Mesenchymal stem cell (in vitro differentiated cells and primary cell): Measurements from ENCODE around the gene VEPH1.

ENCODE experiments used
- DNase-seq: peaks from one replicate; pipeline ENCODE4 v3.0.0-alpha.2; 2013
- H2AFZ ChIP-seq: one replicate; pipeline ENCODE4 v1.6.1; 2013; ENCODE audit warnings: low read depth, mild to moderate bottlenecking, control low read depth, inconsistent platforms, low read length, moderate library complexity
- H2AK5ac ChIP-seq: 2 replicates; pipeline ENCODE4 v1.6.1; 2013; ENCODE audit warnings: low read length, moderate library complexity, mild to moderate bottlenecking, inconsistent platforms; ENCODE audit not compliant: severe bottlenecking
- H2BK120ac ChIP-seq: one replicate; pipeline ENCODE4 v1.6.1; 2013; ENCODE audit warnings: low read depth, mild to moderate bottlenecking, inconsistent platforms, low read length, moderate library complexity
- H2BK12ac ChIP-seq, 2 experiments: one replicate each; pipeline ENCODE4 v1.6.1; 2013; ENCODE audit warnings: inconsistent platforms in 2 of 2, low read length in 2 of 2, mild to moderate bottlenecking in 2 of 2, moderate library complexity in 2 of 2, control low read depth in 1 of 2
- H2BK15ac ChIP-seq: one replicate; pipeline ENCODE4 v1.6.1; 2013; ENCODE audit warnings: mild to moderate bottlenecking, low read depth, inconsistent platforms; ENCODE audit not compliant: poor library complexity, severe bottlenecking
- H2BK5ac ChIP-seq: 2 replicates; pipeline ENCODE4 v1.6.1; 2013; ENCODE audit warnings: low read depth, mild to moderate bottlenecking, low read length, control low read depth, inconsistent platforms; ENCODE audit not compliant: poor library complexity, severe bottlenecking
- H3K14ac ChIP-seq, 2 experiments: one replicate each; pipeline ENCODE4 v1.6.1; 2013; ENCODE audit warnings: inconsistent platforms in 2 of 2, low read length in 2 of 2, control low read depth in 1 of 2, mild to moderate bottlenecking in 1 of 2, moderate library complexity in 1 of 2
- H3K18ac ChIP-seq, 2 experiments: one replicate each; pipeline ENCODE4 v1.6.1; 2013; ENCODE audit warnings: inconsistent platforms in 2 of 2, low read length in 2 of 2, control low read depth in 1 of 2, low read depth in 1 of 2, mild to moderate bottlenecking in 1 of 2
- H3K23ac ChIP-seq, 2 experiments: one replicate each; pipeline ENCODE4 v1.6.1; 2013; ENCODE audit warnings: inconsistent platforms in 2 of 2, low read length in 2 of 2, mild to moderate bottlenecking in 2 of 2, moderate library complexity in 2 of 2, control low read depth in 1 of 2
- H3K27ac ChIP-seq: 2 replicates; pipeline ENCODE4 v1.5.1; 2013; ENCODE audit warnings: mild to moderate bottlenecking, moderate library complexity, low read length, control low read depth, inconsistent platforms; ENCODE audit not compliant: poor library complexity, severe bottlenecking
- H3K27me3 ChIP-seq, 2 experiments: 2 replicates each; pipeline versions ENCODE4 v1.6.1 to v1.7.0; 2013; ENCODE audit warnings: low read length in 2 of 2, mild to moderate bottlenecking in 2 of 2, moderate library complexity in 2 of 2, control low read depth in 1 of 2, inconsistent platforms in 1 of 2; ENCODE audit not compliant: control insufficient read depth in 1 of 2, insufficient read depth in 1 of 2
- H3K36me3 ChIP-seq, 2 experiments: 2 replicates each; pipeline versions ENCODE4 v1.6.1 to v1.7.0; 2013; ENCODE audit warnings: low read length in 2 of 2, control low read depth in 1 of 2, inconsistent platforms in 1 of 2, low read depth in 1 of 2, mild to moderate bottlenecking in 1 of 2; ENCODE audit not compliant: insufficient read depth in 2 of 2, control insufficient read depth in 1 of 2
- H3K4ac ChIP-seq, 2 experiments: one replicate each; pipeline ENCODE4 v1.6.1; 2013; ENCODE audit warnings: inconsistent platforms in 2 of 2, low read length in 2 of 2, mild to moderate bottlenecking in 2 of 2, moderate library complexity in 2 of 2, control low read depth in 1 of 2, low read depth in 1 of 2
- H3K4me1 ChIP-seq: 2 replicates; pipeline ENCODE4 v1.6.1; 2013; ENCODE audit warnings: low read depth, low read length, control low read depth; ENCODE audit not compliant: control insufficient read depth, insufficient read depth
- H3K4me2 ChIP-seq: 2 replicates; pipeline ENCODE4 v1.6.1; 2013; ENCODE audit warnings: low read length, mild to moderate bottlenecking, inconsistent platforms; ENCODE audit not compliant: poor library complexity, severe bottlenecking
- H3K4me3 ChIP-seq, 2 experiments: 2 replicates each; pipeline versions ENCODE4 v1.5.1 to v1.7.0; 2013; ENCODE audit warnings: low read length in 2 of 2, mild to moderate bottlenecking in 2 of 2, control low read depth in 1 of 2, low read depth in 1 of 2; ENCODE audit not compliant: insufficient read depth in 1 of 2
- H3K79me1 ChIP-seq: replicated peaks from 2 replicates; pipeline ENCODE4 v1.6.1; 2013; ENCODE audit warnings: mild to moderate bottlenecking, control low read depth, low read length, inconsistent platforms; ENCODE audit not compliant: poor library complexity, severe bottlenecking
- H3K9ac ChIP-seq: 2 replicates; pipeline ENCODE4 v1.7.0; 2013; ENCODE audit warnings: mild to moderate bottlenecking, low read length, moderate library complexity
- H3K9me3 ChIP-seq: 2 replicates; pipeline ENCODE4 v1.7.0; 2013; ENCODE audit warnings: mild to moderate bottlenecking, low read length; ENCODE audit not compliant: control insufficient read depth
- H4K8ac ChIP-seq: one replicate; pipeline ENCODE4 v1.6.1; 2013; ENCODE audit warnings: inconsistent platforms, mild to moderate bottlenecking, low read length, moderate library complexity
- H4K91ac ChIP-seq: one replicate; pipeline ENCODE4 v1.6.1; 2013; ENCODE audit warnings: mild to moderate bottlenecking, low read length, inconsistent platforms
- WGBS: methylation state at CpG from one replicate; pipeline ENCODE4 v1.1.7; 2013; ENCODE audit warnings: mixed read lengths; 5-methylcytosine and 5-hydroxymethylcytosine counted together

VEPH1 gene

DNA sequence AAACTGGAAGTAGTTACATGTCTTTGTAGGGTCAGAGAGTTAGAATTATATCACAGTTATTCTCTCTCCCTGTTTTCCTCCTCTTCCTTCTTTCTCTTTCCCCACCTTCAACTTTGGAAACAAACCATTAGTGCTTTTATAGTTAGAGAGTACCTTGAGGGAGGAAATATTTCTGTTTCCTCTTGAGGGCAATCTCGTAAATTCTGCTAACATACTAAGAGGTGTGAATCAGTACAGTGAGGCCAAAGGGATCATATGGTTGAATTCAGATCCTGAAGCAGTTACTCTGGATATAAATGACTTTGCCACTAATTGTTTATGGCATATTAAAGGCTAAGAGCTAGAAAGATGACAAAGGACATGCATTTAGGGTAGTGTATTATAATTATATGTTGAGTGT lies 283.0 kb downstream of the VEPH1 start:
- H2BK12ac ChIP-seq, result no peak overlapping the region
- H3K79me1 ChIP-seq, result no peaks in the 10 kb centered on the region
- H4K8ac ChIP-seq, result no peak overlapping the region
- H3K27me3 ChIP-seq, result no peaks in the 10 kb centered on the region
- H2AK5ac ChIP-seq, result no peak overlapping the region
- no peak overlapping the region for H3K4ac ChIP-seq
- no peak overlapping the region for H2AFZ ChIP-seq
- 88% methylated on average over 1 of the region's 1 CpG for WGBS
- no peaks in the 10 kb centered on the region for H3K9me3 ChIP-seq
- H3K14ac ChIP-seq, result no peak overlapping the region
- no peaks in the 10 kb centered on the region for H3K36me3 ChIP-seq
- H3K4me2 ChIP-seq, result no peak overlapping the region
- H3K4me1 ChIP-seq, result no peaks in the 10 kb centered on the region
- H3K27ac ChIP-seq, result no peak overlapping the region
- no peak overlapping the region for H2BK5ac ChIP-seq
- no peak overlapping the region for H3K18ac ChIP-seq
- no peak for DNase-seq
- H2BK15ac ChIP-seq, result no peak overlapping the region
- H2BK120ac ChIP-seq, result no peak overlapping the region
- no peak overlapping the region for H3K9ac ChIP-seq
- H3K4me3 ChIP-seq, result no peak overlapping the region
- H4K91ac ChIP-seq, result no peak overlapping the region
- H3K23ac ChIP-seq, result no peak overlapping the region

DNA sequence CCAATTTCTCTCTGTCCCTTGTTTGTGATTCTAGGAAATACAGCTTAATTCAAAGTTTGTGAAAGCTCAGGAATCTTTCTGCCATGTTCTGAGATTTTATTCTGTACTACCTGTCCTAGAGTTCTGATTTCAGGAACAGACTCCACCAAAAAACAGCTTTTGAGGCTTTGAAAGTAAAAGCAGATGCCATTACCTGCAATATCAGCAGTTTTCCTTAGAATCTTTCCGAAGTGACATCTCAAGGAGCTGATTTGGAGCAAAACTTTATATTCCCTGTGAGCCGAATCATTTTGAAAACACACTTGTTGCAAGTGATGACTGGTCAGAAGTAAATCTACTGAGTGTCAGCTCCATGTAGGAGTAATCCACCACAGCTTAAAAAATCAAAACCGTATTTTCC lies 284.0 kb downstream of the VEPH1 start:
- no peak for DNase-seq
- H2BK15ac ChIP-seq, result no peak overlapping the region
- H4K8ac ChIP-seq, result no peak overlapping the region
- no peak overlapping the region for H3K18ac ChIP-seq
- no peak overlapping the region for H3K23ac ChIP-seq
- no peak overlapping the region for H3K4me3 ChIP-seq
- no peak overlapping the region for H3K14ac ChIP-seq
- H3K36me3 ChIP-seq, result no peaks in the 10 kb centered on the region
- WGBS, result 100% methylated on average over 2 of the region's 3 CpGs
- no peaks in the 10 kb centered on the region for H3K27me3 ChIP-seq
- no peak overlapping the region for H3K4me2 ChIP-seq
- H3K4ac ChIP-seq, result no peak overlapping the region
- no peaks in the 10 kb centered on the region for H3K9me3 ChIP-seq
- H2BK120ac ChIP-seq, result no peak overlapping the region
- no peak overlapping the region for H4K91ac ChIP-seq
- no peak overlapping the region for H2AFZ ChIP-seq
- no peak overlapping the region for H3K27ac ChIP-seq
- H2BK12ac ChIP-seq, result no peak overlapping the region
- no peak overlapping the region for H2BK5ac ChIP-seq
- H3K9ac ChIP-seq, result no peak overlapping the region
- H2AK5ac ChIP-seq, result no peak overlapping the region
- H3K4me1 ChIP-seq, result no peaks in the 10 kb centered on the region
- no peaks in the 10 kb centered on the region for H3K79me1 ChIP-seq
